Heart right ventricle (tissue), 16 donors: ENCODE results near the gene CFAP119. TPM values are rescaled to one million over a fixed set of nuclear protein-coding genes. Genes with fewer than 3 reads are reported as not detected.

ENCODE experiments used
- ATAC-seq, 8 donors: fragments of 200-7000 bp; cut with Tn5 transposase; one replicate each; pipeline ENCODE4 v1.9.1; 2020; ENCODE audit warnings: mild to moderate bottlenecking in 8 of 8, moderate library complexity in 8 of 8, moderate number of reproducible peaks in 1 of 8
- DNase-seq, 2 donors: peaks; one replicate each; pipeline ENCODE4 v3.0.0-alpha.2; 2020
- H3K27ac ChIP-seq, 10 donors: fragments of 200-600 bp; sonication (generic) in 2 of 10; one replicate each; pipeline versions ENCODE4 v1.5.0 to v1.8.0; 2020 to 2022; ENCODE audit warnings: mild to moderate bottlenecking in 3 of 10
- H3K27me3 ChIP-seq, 7 donors: fragments of 200-600 bp; one replicate each; pipeline ENCODE4 v1.8.0; 2021 to 2022; ENCODE audit warnings: mild to moderate bottlenecking in 2 of 7
- H3K36me3 ChIP-seq, 9 donors: fragments of 200-600 bp; sonication (generic) in 1 of 9; one replicate each; pipeline versions ENCODE4 v1.5.0 to v1.8.0; 2020 to 2022; ENCODE audit warnings: mild to moderate bottlenecking in 2 of 9
- H3K4me1 ChIP-seq, 9 donors: fragments of 200-600 bp; sonication (generic) in 1 of 9; one replicate each; pipeline versions ENCODE4 v1.5.0 to v1.8.0; 2020 to 2022; ENCODE audit warnings: mild to moderate bottlenecking in 4 of 9
- H3K4me3 ChIP-seq, 10 donors: fragments of 200-600 bp; sonication (generic) in 2 of 10; one replicate each; pipeline versions ENCODE4 v1.5.0 to v1.8.0; 2020 to 2022; ENCODE audit warnings: mild to moderate bottlenecking in 7 of 10, moderate library complexity in 2 of 10
- H3K9me3 ChIP-seq, 11 donors: fragments of 200-600 bp in 10 of 11; sonication (generic) in 2 of 11; one replicate each; pipeline versions ENCODE4 v1.5.0 to v1.8.0; 2013 to 2022; ENCODE audit warnings: mild to moderate bottlenecking in 2 of 11, control low read depth in 1 of 11, moderate library complexity in 1 of 11
- CTCF ChIP-seq, 9 donors: fragments of 200-600 bp; sonication (generic) in 2 of 9; IDR thresholded peaks; one replicate each; pipeline versions ENCODE4 v1.5.0 to v1.8.0; 2021 to 2022; ENCODE audit warnings: antibody characterized with exemption in 9 of 9, mild to moderate bottlenecking in 5 of 9, moderate library complexity in 1 of 9
- WGBS, 2 donors: extraction: QIAGEN DNeasy Blood & Tissue Kit; methylation state at CpG; one replicate each; pipeline ENCODE4 v1.1.7; 2013; ENCODE audit warnings: inconsistent platforms in 1 of 2; 5-methylcytosine and 5-hydroxymethylcytosine counted together
- intact Hi-C, 10 donors: fragments of 100-400 bp; cut with DNase I; formaldehyde crosslinking; loops; one replicate each; pipeline versions ENCODE4 v1.11.1 to v1.14.2; 2022
- polyA plus RNA-seq, 2 donors: library from polyadenylated mRNA; stranded (reverse); fragments of 200-250 nt; gene quantifications; one replicate each; pipeline ENCODE4 v1.2.3, GENCODE V29; 2013
- total RNA-seq, 10 donors: library from RNA; stranded (reverse); fragmentation: NEBNext Ultra II Directional in 3 of 10; extraction: Animal tissue kit (Norgen Biotek cat#: 25700) in 3 of 10; gene quantifications; one replicate each; pipeline versions ENCODE4 v1.2.1 to v1.2.4, GENCODE V29; 2021 to 2023
- donor health status: Arrhythmogenic right ventricular cardiomyopathy.
- donor health status: ischemic (EF 13 %, LVEDD 7.1; RV severe dilation, severe dysfunction).
- donor health status: healthy with polysubstance abuse.
- donor health status: DM: no; HTN: yes; CAD: no.
- donor health status: DM: no; HTN: no; CAD: no.
- donor health status: ischemic (EF 25% LVEDD 6.9; RV normal size, moderate dysfunction).
- donor health status: ischemic (EF 25% LVEDD 5.7; RV mildly dilated, moderate dysfunction).
- donor health status: healthy.
- donor health status: DM: yes; HTN: yes; CAD: no.
- donor health status: Ischemic cardiomyopathy.
- donor health status: ischemic (EF 35%, LVEDD 5.7; RV mildly dilated, moderate dysfunction).
- donor health status: nonischemic (EF 11% LVEDD 7.7; RV severe dilation, severe dysfunction).
- donor health status: DM: yes; HTN: yes; CAD: no.
- donor health status: PGD.
- donor health status: ischemic (EF 29% LVEDD 5.4; RV normal size, mild dysfunction).
- donor health status: nonischemic (EF 23%, LVEDD 6.1; RV moderate dilation, normal function).

The CFAP119 gene
- total and polyA plus RNA-seq, 12 donors, result 0.44 to 2.3 (median 1.1) TPM

GRCh38 chr16:30722916-30723315 lies 38.9 kb downstream of the CFAP119 start:
- H3K4me3 ChIP-seq, result no peak overlapping the region
- DNase-seq (no peak), ATAC-seq (no peak)
- no peak overlapping the region for H3K27ac ChIP-seq
- no peak for TF ChIP-seq CTCF (IDR thresholded peaks at IDR 0.05)
- no peaks in the 10 kb centered on the region for H3K9me3 ChIP-seq
- intact Hi-C loops, result no loop called here
- H3K27me3 ChIP-seq, result no peaks in the 10 kb centered on the region
- WGBS, 2 donors, result 88 to 90% methylated on average over 10 of the region's 10 CpGs
- H3K36me3 ChIP-seq, result peaks cover 4 to 100% (median 63%) of the 10 kb centered on the region in 9 donors
- H3K4me1 ChIP-seq, result peaks cover 0 to 20% (median 0%) of the 10 kb centered on the region in 9 donors

GRCh38 chr16:30722443-30722842 lies 39.4 kb downstream of the CFAP119 start:
- Histone ChIP-seq H3K27ac (no peak overlapping the region), H3K27me3 (no peaks in the 10 kb centered on the region), H3K36me3 (peaks cover 4 to 100% (median 65%) of the 10 kb centered on the region in 9 donors), H3K4me3 (no peak overlapping the region), H3K9me3 (no peaks in the 10 kb centered on the region), H3K4me1 (peaks cover 0 to 20% (median 0%) of the 10 kb centered on the region in 9 donors)
- peak in 5 of 9 donors; percentile 8 to 27 (median 18) for TF ChIP-seq CTCF (IDR thresholded peaks at IDR 0.05)
- DNase-seq (no peak), ATAC-seq (peak in 3 of 8 donors; percentile 4 to 36 (median 17))
- WGBS, 2 donors, result 67 to 74% methylated on average over 6 of the region's 6 CpGs
- intact Hi-C loops, result no loop called here

- intact Hi-C loops, result no loop called here
- no peak for TF ChIP-seq CTCF (IDR thresholded peaks at IDR 0.05)
- H3K27me3 ChIP-seq, result no peaks in the 10 kb centered on the region
- H3K27ac ChIP-seq, result no peak overlapping the region
- peaks cover 4 to 100% (median 65%) of the 10 kb centered on the region in 9 donors for H3K36me3 ChIP-seq
- no peaks in the 10 kb centered on the region for H3K9me3 ChIP-seq
- no peak overlapping the region for H3K4me3 ChIP-seq
- ATAC-seq (no peak), DNase-seq (no peak)
- H3K4me1 ChIP-seq, result peaks cover 0 to 20% (median 0%) of the 10 kb centered on the region in 9 donors
- 91 to 98% methylated on average over 1 of the region's 1 CpG for WGBS, 2 donors
Measured at GRCh38 chr16:30721606-30722005, 40.3 kb downstream of the CFAP119 start.

- no peak for DNase-seq
- intact Hi-C loops, result no loop called here
- TF ChIP-seq CTCF (IDR thresholded peaks at IDR 0.05), result no peak
- no peak for ATAC-seq
- Histone ChIP-seq H3K9me3 (no peaks in the 10 kb centered on the region), H3K4me3 (no peak overlapping the region), H3K4me1 (peaks cover 0 to 25% (median 0%) of the 10 kb centered on the region in 9 donors), H3K36me3 (peaks cover 8 to 100% (median 67%) of the 10 kb centered on the region in 9 donors), H3K27me3 (no peaks in the 10 kb centered on the region), H3K27ac (no peak overlapping the region)
- 94% methylated on average over 8 of the region's 8 CpGs for WGBS, 2 donors
Measured at GRCh38 chr16:30721167-30721566, 40.7 kb downstream of the CFAP119 start.
